HepG2 (cell line): ENCODE results near the gene MAPK12. TPM values are rescaled to one million over a fixed set of nuclear protein-coding genes. Genes with fewer than 3 reads are reported as not detected.
A peak's percentile ranks its signal among the peaks of the same experiment; 100 is the strongest.

Experiments
- BRCA1 ChIP-seq: sonication (generic); formaldehyde crosslinking; IDR thresholded peaks from 2 replicates; pipeline ENCODE4 v1.4.0; 2020; ENCODE audit warnings: missing genetic modification reagents
- ELF4 ChIP-seq: sonication (generic); formaldehyde crosslinking; IDR thresholded peaks from 2 replicates; pipeline ENCODE4 v1.5.0; 2020; ENCODE audit warnings: missing genetic modification reagents, mild to moderate bottlenecking, moderate library complexity, borderline replicate concordance
- HNRNPK ChIP-seq: fragments of 200-400 bp; formaldehyde crosslinking; IDR thresholded peaks from 2 replicates; pipeline ENCODE4 v1.6.1; 2018; ENCODE audit warnings: low read length, low read depth, moderate library complexity, mild to moderate bottlenecking; ENCODE audit not compliant: poor library complexity, severe bottlenecking
- JDP2 ChIP-seq: sonication (generic); formaldehyde crosslinking; IDR thresholded peaks from 2 replicates; pipeline ENCODE4 v1.8.1; 2022; ENCODE audit warnings: missing genetic modification reagents, borderline replicate concordance
- KLF16 ChIP-seq, 2 experiments: sonication (generic) in 1 of 2; formaldehyde crosslinking in 1 of 2; IDR thresholded peaks; 2 replicates each; pipeline versions ENCODE4 v1.6.1 to v1.8.0; 2016 to 2023; ENCODE audit warnings: missing genetic modification reagents in 2 of 2, missing compliant biosample characterization in 1 of 2
- KLF6 ChIP-seq: IDR thresholded peaks from 2 replicates; pipeline ENCODE4 v1.8.0; 2016; ENCODE audit warnings: missing biosample characterization, missing genetic modification reagents
- MTF1 ChIP-seq: sonication (generic); formaldehyde crosslinking; IDR thresholded peaks from 2 replicates; pipeline ENCODE4 v1.5.0; 2020; ENCODE audit warnings: missing genetic modification reagents
- NFIB ChIP-seq: sonication (generic); formaldehyde crosslinking; IDR thresholded peaks from 2 replicates; pipeline ENCODE4 v1.9.0; 2021; ENCODE audit warnings: missing genetic modification reagents, mild to moderate bottlenecking, borderline replicate concordance
- PRDM4 ChIP-seq: sonication (generic); formaldehyde crosslinking; IDR thresholded peaks from 2 replicates; pipeline ENCODE4 v1.9.0; 2021; ENCODE audit warnings: missing genetic modification reagents, borderline replicate concordance
- REXO4 ChIP-seq: sonication (generic); formaldehyde crosslinking; IDR thresholded peaks from 2 replicates; pipeline ENCODE4 v1.8.0; 2022; ENCODE audit warnings: missing genetic modification reagents, mild to moderate bottlenecking, borderline replicate concordance
- SP5 ChIP-seq: IDR thresholded peaks from 2 replicates; pipeline ENCODE4 v1.6.1; 2016; ENCODE audit warnings: low read depth, borderline replicate concordance
- ZNF224 ChIP-seq: sonication (generic); formaldehyde crosslinking; IDR thresholded peaks from 2 replicates; pipeline ENCODE4 v1.5.0; 2020; ENCODE audit warnings: mild to moderate bottlenecking, missing genetic modification reagents
- ZNF354B ChIP-seq: sonication (generic); formaldehyde crosslinking; IDR thresholded peaks from 2 replicates; pipeline ENCODE4 v1.8.0; 2022; ENCODE audit warnings: mild to moderate bottlenecking, missing genetic modification reagents
- ZNF367 ChIP-seq: sonication (generic); formaldehyde crosslinking; IDR thresholded peaks from 2 replicates; pipeline ENCODE4 v1.4.0; 2020; ENCODE audit warnings: missing genetic modification reagents, borderline replicate concordance
- ZNF431 ChIP-seq: sonication (generic); formaldehyde crosslinking; IDR thresholded peaks from 2 replicates; pipeline ENCODE4 v1.9.0; 2022; ENCODE audit warnings: missing genetic modification reagents, low read depth, mild to moderate bottlenecking, borderline replicate concordance
- ZNF570 ChIP-seq: sonication (generic); formaldehyde crosslinking; IDR thresholded peaks from 2 replicates; pipeline ENCODE4 v1.4.0; 2020; ENCODE audit warnings: mild to moderate bottlenecking, missing genetic modification reagents, borderline replicate concordance
- ZNF614 ChIP-seq: IDR thresholded peaks from 2 replicates; pipeline ENCODE4 v1.6.1; 2018; ENCODE audit warnings: missing biosample characterization, missing genetic modification reagents, inconsistent platforms, borderline replicate concordance
- ZNF629 ChIP-seq: sonication (generic); formaldehyde crosslinking; conservative IDR thresholded peaks from 2 replicates; pipeline ENCODE4 v1.5.0; 2020; ENCODE audit warnings: missing genetic modification reagents
- ZNF652 ChIP-seq: IDR thresholded peaks from 2 replicates; pipeline ENCODE4 v1.6.1; 2016; ENCODE audit warnings: low read depth, borderline replicate concordance
- ZNF740 ChIP-seq: sonication (generic); formaldehyde crosslinking; IDR thresholded peaks from 2 replicates; pipeline ENCODE4 v1.4.0; 2020; ENCODE audit warnings: missing genetic modification reagents
- ZNF766 ChIP-seq: sonication (generic); formaldehyde crosslinking; IDR thresholded peaks from 2 replicates; pipeline ENCODE4 v1.5.0; 2020; ENCODE audit warnings: missing genetic modification reagents, borderline replicate concordance
- polyA plus RNA-seq, 8 experiments: library from polyadenylated mRNA; depleted of rRNA in 3 of 8; stranded (reverse) in 7 of 8; unstranded in 1 of 8; fragments of >200 nt; fragmentation: Illumina TruSeq in 4 of 8; extraction: Trizol in 4 of 8; gene quantifications; 2 replicates each; pipeline versions ENCODE4 v1.2.1 to v1.2.3, GENCODE V29; 2011 to 2016; ENCODE audit warnings: low read depth in 4 of 8, missing spikeins in 1 of 8, mixed read lengths in 1 of 8; ENCODE audit not compliant: insufficient read depth in 1 of 8
- total RNA-seq, 5 experiments: library from RNA; depleted of rRNA; stranded (reverse); fragments of >200 nt; fragmentation: Illumina TruSeq; extraction: Trizol; gene quantifications; 2 replicates each; pipeline ENCODE4 v1.2.3, GENCODE V29; 2016; ENCODE audit warnings: low read depth in 1 of 5
- TF ChIP-seq, protein P1 (sequence below): sonication (generic); formaldehyde crosslinking; IDR thresholded peaks from 2 replicates; pipeline ENCODE4 v1.8.1; 2023; ENCODE audit warnings: mild to moderate bottlenecking, moderate library complexity, missing genetic modification reagents
- TF ChIP-seq, protein P2 (sequence below): sonication (generic); formaldehyde crosslinking; IDR thresholded peaks from 2 replicates; pipeline ENCODE4 v1.4.0; 2020; ENCODE audit warnings: missing genetic modification reagents, borderline replicate concordance

MAPK12 gene
- total and polyA plus RNA-seq, 2 of the 13 experiments (the other 11 are each of a cell fraction or from before 2014, with no cell fraction given) = 22.2 to 23.3 TPM

GRCh38 chr22:50270666-50271394 lies 9.3 kb upstream of the MAPK12 start (continued):
- TF ChIP-seq ZNF614 (CRISPR knock-in tag) = peak; percentile 60; the same call in 1 of the 2 replicates
- no peak for TF ChIP-seq ZNF629 (CRISPR knock-in tag)
- no peak for TF ChIP-seq ZNF740 (CRISPR knock-in tag)
- peak; percentile 56; the same call in 1 of the 2 replicates for TF ChIP-seq ZNF367 (CRISPR knock-in tag)
- peak; percentile 84; the same call in 1 of the 2 replicates for TF ChIP-seq ZNF431
- TF ChIP-seq PRDM4 (CRISPR knock-in tag) = 0 out of 2 replicates have a peak, but pooled peaks have one; percentile 48
- TF ChIP-seq ZNF652 = no peak
- TF ChIP-seq ZNF354B (CRISPR knock-in tag) = no peak
- TF ChIP-seq MTF1 (CRISPR knock-in tag) = peak; percentile 61; the same call in 1 of the 2 replicates
- TF ChIP-seq JDP2 (CRISPR knock-in tag) = no peak
- peak in 1 of 2 experiments; percentile 91; a peak in 2 of 4 replicates for TF ChIP-seq KLF16 (CRISPR knock-in tag; IDR thresholded peaks at IDR 0.05)
- TF ChIP-seq, protein P1, sequence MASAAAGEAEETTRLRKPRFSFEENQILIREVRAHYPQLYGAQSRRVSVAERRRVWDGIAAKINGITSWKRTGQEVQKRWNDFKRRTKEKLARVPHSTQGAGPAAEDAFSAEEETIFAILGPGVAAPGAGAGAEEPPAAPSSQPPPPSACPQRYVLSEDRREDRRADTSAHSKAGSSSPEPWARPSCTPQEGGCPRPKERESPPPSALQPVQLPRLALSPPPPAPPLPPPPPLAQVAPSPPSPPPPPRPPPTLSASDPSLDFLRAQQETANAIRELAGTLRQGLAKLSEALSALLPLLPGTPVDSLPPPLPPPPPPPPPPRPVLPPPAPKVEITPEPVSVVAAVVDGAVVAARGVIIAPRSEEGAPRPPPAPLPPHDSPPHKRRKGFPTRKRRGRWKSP = peak; percentile 69; the same call in 1 of the 2 replicates
- no peak for TF ChIP-seq SP5
- TF ChIP-seq REXO4 (CRISPR knock-in tag) = no peak
- TF ChIP-seq, protein P2, sequence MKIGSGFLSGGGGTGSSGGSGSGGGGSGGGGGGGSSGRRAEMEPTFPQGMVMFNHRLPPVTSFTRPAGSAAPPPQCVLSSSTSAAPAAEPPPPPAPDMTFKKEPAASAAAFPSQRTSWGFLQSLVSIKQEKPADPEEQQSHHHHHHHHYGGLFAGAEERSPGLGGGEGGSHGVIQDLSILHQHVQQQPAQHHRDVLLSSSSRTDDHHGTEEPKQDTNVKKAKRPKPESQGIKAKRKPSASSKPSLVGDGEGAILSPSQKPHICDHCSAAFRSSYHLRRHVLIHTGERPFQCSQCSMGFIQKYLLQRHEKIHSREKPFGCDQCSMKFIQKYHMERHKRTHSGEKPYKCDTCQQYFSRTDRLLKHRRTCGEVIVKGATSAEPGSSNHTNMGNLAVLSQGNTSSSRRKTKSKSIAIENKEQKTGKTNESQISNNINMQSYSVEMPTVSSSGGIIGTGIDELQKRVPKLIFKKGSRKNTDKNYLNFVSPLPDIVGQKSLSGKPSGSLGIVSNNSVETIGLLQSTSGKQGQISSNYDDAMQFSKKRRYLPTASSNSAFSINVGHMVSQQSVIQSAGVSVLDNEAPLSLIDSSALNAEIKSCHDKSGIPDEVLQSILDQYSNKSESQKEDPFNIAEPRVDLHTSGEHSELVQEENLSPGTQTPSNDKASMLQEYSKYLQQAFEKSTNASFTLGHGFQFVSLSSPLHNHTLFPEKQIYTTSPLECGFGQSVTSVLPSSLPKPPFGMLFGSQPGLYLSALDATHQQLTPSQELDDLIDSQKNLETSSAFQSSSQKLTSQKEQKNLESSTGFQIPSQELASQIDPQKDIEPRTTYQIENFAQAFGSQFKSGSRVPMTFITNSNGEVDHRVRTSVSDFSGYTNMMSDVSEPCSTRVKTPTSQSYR (CRISPR knock-in tag) = peak; percentile 53; the same call in 1 of the 2 replicates
- no peak for TF ChIP-seq NFIB (CRISPR knock-in tag)
- peak; percentile 97 for TF ChIP-seq KLF6 (CRISPR knock-in tag)
- peak; percentile 51; the same call in 1 of the 2 replicates for TF ChIP-seq ZNF766
- TF ChIP-seq ZNF570 (CRISPR knock-in tag) = no peak
- no peak for TF ChIP-seq ZNF224 (CRISPR knock-in tag)
- TF ChIP-seq BRCA1 (CRISPR knock-in tag) = peak; percentile 94
- TF ChIP-seq HNRNPK = no peak
- TF ChIP-seq ELF4 (CRISPR knock-in tag) = no peak
